K562 (cell line): ENCODE results near the gene ST3GAL3. TPM values are rescaled to one million over a fixed set of nuclear protein-coding genes. Genes with fewer than 3 reads are reported as not detected.
A peak's percentile ranks its signal among the peaks of the same experiment; 100 is the strongest.

Source experiments
- ATF6 ChIP-seq: sonication (generic); formaldehyde crosslinking; IDR thresholded peaks from 2 replicates; pipeline ENCODE4 v1.4.0; 2020; ENCODE audit warnings: mild to moderate bottlenecking, missing genetic modification reagents
- DLX4 ChIP-seq: fragments of 250-450 bp; sonication (Bioruptor Pico); IDR thresholded peaks from 2 replicates; pipeline ENCODE4 v1.6.1; 2021; ENCODE audit warnings: mild to moderate bottlenecking
- EZH2 ChIP-seq: IDR thresholded peaks from 2 replicates; pipeline ENCODE4 v1.6.1; 2012; ENCODE audit warnings: low read depth, mild to moderate bottlenecking, inconsistent platforms, low read length, borderline replicate concordance
- GTF2A2 ChIP-seq: IDR thresholded peaks from 2 replicates; pipeline ENCODE4 v1.6.1; 2016; ENCODE audit warnings: mild to moderate bottlenecking, missing genetic modification characterization, missing compliant biosample characterization
- HDGF ChIP-seq: fragments of 450-650 bp; IDR thresholded peaks from 2 replicates; pipeline ENCODE4 v1.6.1; 2016
- IRF9 ChIP-seq: fragments of 450-650 bp; IDR thresholded peaks from 2 replicates; pipeline ENCODE4 v1.6.1; 2016; ENCODE audit warnings: missing biosample characterization, missing genetic modification characterization
- JUN ChIP-seq, 2 experiments: sonication (generic) in 1 of 2; formaldehyde crosslinking in 1 of 2; IDR thresholded peaks; 2 replicates each; pipeline versions ENCODE4 v1.6.1 to v1.8.0; 2012 to 2022; ENCODE audit warnings: borderline replicate concordance in 2 of 2, mild to moderate bottlenecking in 2 of 2, improper control_type of control experiment in 1 of 2, low read depth in 1 of 2, low read length in 1 of 2, missing genetic modification reagents in 1 of 2
- MLX ChIP-seq, 2 experiments: fragments of 450-650 bp in 1 of 2; sonication (generic) in 1 of 2; formaldehyde crosslinking; conservative IDR thresholded peaks; 2 replicates each; pipeline versions ENCODE4 v1.4.0 to v1.8.1; 2020 to 2022; ENCODE audit warnings: mild to moderate bottlenecking in 1 of 2, missing genetic modification reagents in 1 of 2
- MTF1 ChIP-seq: fragments of 250-450 bp; sonication (Bioruptor Pico); IDR thresholded peaks from 2 replicates; pipeline ENCODE4 v1.9.0; 2021; ENCODE audit warnings: moderate library complexity, mild to moderate bottlenecking, inconsistent platforms, borderline replicate concordance
- OTX1 ChIP-seq: fragments of 450-650 bp; formaldehyde crosslinking; IDR thresholded peaks from 2 replicates; pipeline ENCODE4 v1.4.0; 2022; ENCODE audit warnings: mild to moderate bottlenecking
- POLR2B ChIP-seq: fragments of 450-650 bp; IDR thresholded peaks from 2 replicates; pipeline ENCODE4 v1.6.1; 2018; ENCODE audit warnings: low read depth; ENCODE audit not compliant: partially characterized antibody
- ZBED1 ChIP-seq: IDR thresholded peaks from 2 replicates; pipeline ENCODE4 v1.6.1; 2014
- ZBTB1 ChIP-seq: sonication (generic); formaldehyde crosslinking; IDR thresholded peaks from 2 replicates; pipeline ENCODE4 v1.8.1; 2023; ENCODE audit warnings: missing genetic modification reagents, low read depth, mild to moderate bottlenecking, borderline replicate concordance
- ZBTB34 ChIP-seq: fragments of 250-450 bp; sonication (Bioruptor Pico); IDR thresholded peaks from 2 replicates; pipeline ENCODE4 v1.8.0; 2021; ENCODE audit warnings: mild to moderate bottlenecking, moderate library complexity
- ZKSCAN8 ChIP-seq: fragments of 200-800 bp; sonication (Bioruptor generic); IDR thresholded peaks from 2 replicates; pipeline ENCODE4 v1.6.1; 2016; ENCODE audit warnings: missing genetic modification characterization, missing compliant biosample characterization
- ZNF12 ChIP-seq: sonication (generic); formaldehyde crosslinking; IDR thresholded peaks from 2 replicates; pipeline ENCODE4 v1.4.0; 2020; ENCODE audit warnings: mild to moderate bottlenecking, missing genetic modification reagents
- ZNF3 ChIP-seq: fragments of 250-450 bp; sonication (Bioruptor Pico); IDR thresholded peaks from 2 replicates; pipeline ENCODE4 v1.5.0; 2021; ENCODE audit warnings: mild to moderate bottlenecking, moderate library complexity
- ZNF445 ChIP-seq: fragments of 250-450 bp; sonication (Bioruptor Pico); IDR thresholded peaks from 2 replicates; pipeline ENCODE4 v1.4.0; 2020; ENCODE audit warnings: low read depth, mild to moderate bottlenecking, moderate library complexity
- ZNF668 ChIP-seq: fragments of 250-450 bp; sonication (Bioruptor Pico); IDR thresholded peaks from 2 replicates; pipeline ENCODE4 v1.8.0; 2022; ENCODE audit warnings: mild to moderate bottlenecking, inconsistent platforms
- ZNF76 ChIP-seq: fragments of 250-450 bp; sonication (Bioruptor Pico); IDR thresholded peaks from 2 replicates; pipeline ENCODE4 v1.4.0; 2020; ENCODE audit warnings: mild to moderate bottlenecking, moderate library complexity, borderline replicate concordance
- ZSCAN32 ChIP-seq: fragments of 450-650 bp; formaldehyde crosslinking; IDR thresholded peaks from 2 replicates; pipeline ENCODE4 v1.4.0; 2020; ENCODE audit warnings: mild to moderate bottlenecking, moderate library complexity
- polyA plus RNA-seq, 8 experiments: library from polyadenylated mRNA; depleted of rRNA in 4 of 8; stranded (reverse) in 5 of 8; unstranded in 3 of 8; fragments of >200 nt; fragmentation: Nextera tagmentation in 2 of 8; fragmentation: Illumina TruSeq in 1 of 8; extraction: Ambion mirVana in 2 of 8; extraction: Trizol in 1 of 8; gene quantifications; 2 replicates each; pipeline versions ENCODE4 v1.2.1 to v1.2.3, GENCODE V29; 2011 to 2014; ENCODE audit warnings: inconsistent platforms in 1 of 8, missing spikeins in 1 of 8
- total RNA-seq, 7 experiments: library from RNA; depleted of rRNA in 6 of 7; stranded (reverse); fragments of >200 nt in 6 of 7; fragmentation: Illumina TruSeq in 2 of 7; extraction: Trizol in 2 of 7; gene quantifications; 2 replicates each; pipeline versions ENCODE4 v1.2.1 to v1.2.3, GENCODE V29; 2011 to 2021; ENCODE audit warnings: low replicate concordance in 1 of 7

ST3GAL3 gene
- total and polyA plus RNA-seq, 9 of the 15 experiments (the other 6 are each of a cell fraction or from before 2014, with no cell fraction given): 1.2 to 18.9 (median 11.0) TPM

GRCh38 chr1:43974443-43975248 lies 267.3 kb downstream of the ST3GAL3 start, which contains the start of gene ATP6V0B (continued):
- TF ChIP-seq ZSCAN32 (CRISPR knock-in tag) (no peak), OTX1 (CRISPR knock-in tag) (peak; percentile 89), JUN (IDR thresholded peaks at IDR 0.05; ENCODE audit: borderline replicate concordance, low read depth, low read length) (peak; percentile 87; the same call in 1 of the 2 replicates), JUN (CRISPR knock-in tag; IDR thresholded peaks at IDR 0.05; ENCODE audit: borderline replicate concordance) (no peak), POLR2B (peak; percentile 76), ZBTB1 (CRISPR knock-in tag) (no peak), ATF6 (CRISPR knock-in tag) (peak; percentile 92; the same call in 1 of the 2 replicates), DLX4 (CRISPR knock-in tag) (no peak), HDGF (no peak; the same call in 1 of the 2 replicates), ZKSCAN8 (CRISPR knock-in tag) (no peak), ZBED1 (no peak), MTF1 (no peak), IRF9 (tag) (no peak), ZNF445 (no peak), ZBTB34 (CRISPR knock-in tag) (no peak), ZNF3 (no peak), ZNF668 (CRISPR knock-in tag) (0 out of 2 replicates have a peak, but pooled peaks have one; percentile 11), ZNF76 (CRISPR knock-in tag) (0 out of 2 replicates have a peak, but pooled peaks have one; percentile 55), MLX (CRISPR knock-in tag; conservative IDR thresholded peaks at IDR 0.05) (0 out of 4 replicates have a peak, but pooled peaks of 1 of the 2 experiments have one; percentile 39), ZNF12 (peak; percentile 72; the same call in 1 of the 2 replicates), EZH2 (no peak), GTF2A2 (tag) (no peak)
